Left renal pelvis (tissue), 4 donors: Measurements from ENCODE around the gene LAMA1. TPM values are rescaled to one million over a fixed set of nuclear protein-coding genes. Genes with fewer than 3 reads are reported as not detected.

Experiments used
- DNase-seq, 4 donors: peaks; one replicate each; pipeline ENCODE4 v3.0.0-alpha.2; 2013; ENCODE audit warnings: low read depth in 4 of 4, low spot score in 3 of 4
- polyA plus RNA-seq, 4 donors: library from polyadenylated mRNA; unstranded; fragments of 120-200 nt; gene quantifications; one replicate each; pipeline ENCODE4 v1.2.1, GENCODE V29; 2013; ENCODE audit not compliant: insufficient read length in 4 of 4

LAMA1 gene
- polyA plus RNA-seq, 4 donors, result 2.0 to 90.4 (median 66.3) TPM

GRCh38 chr18:7105943-7106342 lies 11.7 kb downstream of the LAMA1 start:
- DNase-seq, result no peak

DNA sequence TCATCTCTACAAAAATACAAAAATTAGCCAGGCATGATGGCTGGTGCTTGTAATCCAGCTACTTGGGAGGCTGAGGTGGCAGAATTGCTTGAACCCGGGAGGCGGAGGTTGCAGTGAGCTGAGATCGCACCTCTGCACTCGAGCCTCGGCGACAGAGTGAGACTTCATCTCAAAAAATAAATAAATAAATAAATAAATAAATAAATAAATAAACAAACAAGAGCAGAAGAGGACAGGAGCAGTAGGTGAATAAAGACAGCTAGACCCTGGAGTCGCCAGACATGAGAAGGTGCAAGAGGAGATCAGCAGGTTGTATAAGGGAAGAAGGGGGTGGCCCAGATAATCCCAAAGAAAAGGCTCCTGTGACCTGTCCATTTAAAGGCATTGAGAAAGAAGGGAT lies 12.3 kb downstream of the LAMA1 start:
- no peak for DNase-seq

- DNase-seq, result no peak
These were observed 12.9 kb downstream of the LAMA1 start for GRCh38 chr18:7104649-7105048.

DNA sequence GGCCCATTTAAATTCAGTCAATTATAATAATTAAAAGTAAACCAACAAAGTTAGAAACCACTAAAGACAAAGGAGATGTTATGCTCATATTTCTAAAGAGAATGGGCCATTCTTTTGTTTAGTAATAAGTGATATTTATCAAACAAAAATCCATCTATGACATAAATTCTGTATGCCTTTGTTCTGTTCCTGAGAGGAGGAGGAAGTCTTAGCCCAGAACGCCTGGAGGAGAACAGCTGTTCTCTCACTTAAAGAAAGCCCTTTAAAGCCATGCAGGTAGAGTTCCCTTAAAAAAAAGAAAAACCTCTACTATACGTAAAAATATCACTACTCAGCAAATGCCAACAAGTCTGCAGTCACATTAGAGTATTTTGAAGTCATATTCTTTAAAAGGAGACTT lies 15.5 kb downstream of the LAMA1 start:
- DNase-seq, result no peak

GRCh38 chr18:7096838-7097237 lies 20.8 kb downstream of the LAMA1 start:
- no peak for DNase-seq

DNA sequence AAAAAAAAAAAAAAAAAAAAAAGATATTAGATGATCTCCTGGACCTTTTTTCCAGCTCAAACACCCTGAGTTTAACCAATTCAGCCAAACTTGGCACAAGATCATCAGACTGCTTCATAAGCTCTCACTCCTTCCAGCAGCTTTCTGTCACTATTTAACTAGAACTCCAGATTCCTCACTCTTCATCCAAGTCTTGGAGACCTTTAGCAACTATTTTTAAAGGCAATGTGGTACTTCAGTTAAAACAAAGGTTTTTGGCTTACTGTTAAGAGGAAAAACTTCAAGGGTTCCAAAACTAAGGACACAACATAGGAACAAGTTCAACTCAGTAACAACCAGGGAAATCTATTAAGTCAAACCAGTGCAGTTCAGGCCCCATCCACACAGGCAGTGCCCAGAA lies 23.2 kb downstream of the LAMA1 start:
- no peak for DNase-seq

- DNase-seq, result no peak
These were observed 26.8 kb downstream of the LAMA1 start for GRCh38 chr18:7090771-7091170.

DNA sequence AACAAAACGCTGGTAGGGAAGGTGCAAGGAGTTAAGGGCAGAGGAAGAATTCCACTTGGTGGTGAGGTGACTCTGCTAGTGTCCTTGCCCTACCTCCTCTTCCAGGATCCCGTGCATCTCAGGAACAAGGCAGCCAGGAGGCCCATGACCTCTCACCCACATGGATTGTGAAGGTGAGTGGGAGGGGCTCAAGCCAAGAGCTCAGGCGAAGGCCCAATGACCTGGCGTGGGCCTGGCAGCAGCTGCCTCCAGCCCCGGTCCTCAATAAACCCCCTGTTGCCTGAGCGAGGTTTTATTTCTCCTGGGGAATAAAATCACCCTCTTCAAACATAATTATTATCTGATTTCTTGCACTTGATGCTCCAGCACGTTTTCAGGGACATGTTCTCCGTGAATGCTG lies 28.2 kb downstream of the LAMA1 start:
- no peak for DNase-seq

DNA sequence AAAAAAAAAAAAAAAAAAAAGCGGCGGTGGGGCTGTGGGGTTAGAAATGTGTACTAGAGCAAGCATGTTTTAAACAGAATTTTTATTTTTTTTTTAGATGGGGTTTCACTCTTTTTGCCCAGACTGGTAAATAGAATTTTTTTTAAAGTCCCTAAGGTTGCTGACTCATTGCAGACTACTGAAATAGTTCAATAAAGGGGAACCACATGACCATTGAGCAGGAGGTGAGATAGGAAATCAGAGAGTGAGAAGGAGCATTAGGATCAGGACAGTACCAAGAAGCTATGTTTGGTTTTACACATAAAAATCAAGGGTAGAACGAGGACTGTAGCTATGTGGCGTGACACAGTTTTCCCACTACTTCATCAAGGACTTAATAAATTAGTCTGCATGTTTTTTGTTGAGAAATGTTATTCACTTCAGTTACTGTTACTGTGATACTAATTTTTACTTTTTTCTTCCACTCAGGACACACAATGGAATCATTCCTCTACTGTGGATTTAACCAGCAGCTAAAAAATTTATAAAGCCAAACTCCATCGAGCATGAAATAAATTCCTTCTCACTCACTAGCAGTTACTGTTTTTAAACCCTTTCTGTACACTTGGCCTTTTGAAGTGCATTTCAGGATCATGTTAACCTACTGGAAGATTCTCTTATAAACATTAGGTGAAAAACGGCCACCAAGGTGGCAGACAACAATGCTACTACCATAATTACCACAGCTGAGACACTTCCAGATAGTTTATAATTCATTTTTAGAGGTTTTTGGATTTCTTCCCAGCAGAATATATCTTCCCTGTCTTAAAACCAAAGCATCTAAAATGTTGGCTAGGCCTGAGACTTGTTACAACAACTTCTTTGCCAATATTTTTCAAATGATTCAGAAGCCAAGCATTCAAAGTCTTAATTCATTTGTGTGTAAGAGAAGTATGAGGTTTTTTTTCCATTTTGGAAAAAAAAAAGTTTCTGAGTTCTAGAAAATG lies 33.2 kb downstream of the LAMA1 start:
- DNase-seq, result peak in 1 of 4 donors; percentile 26

GRCh38 chr18:7082671-7083070 lies 34.9 kb downstream of the LAMA1 start:
- DNase-seq, result no peak

- DNase-seq, result no peak
These were observed 38.4 kb downstream of the LAMA1 start for GRCh38 chr18:7079231-7079630.

GRCh38 chr18:7072593-7072992 lies 45.0 kb downstream of the LAMA1 start:
- DNase-seq, result no peak

DNA sequence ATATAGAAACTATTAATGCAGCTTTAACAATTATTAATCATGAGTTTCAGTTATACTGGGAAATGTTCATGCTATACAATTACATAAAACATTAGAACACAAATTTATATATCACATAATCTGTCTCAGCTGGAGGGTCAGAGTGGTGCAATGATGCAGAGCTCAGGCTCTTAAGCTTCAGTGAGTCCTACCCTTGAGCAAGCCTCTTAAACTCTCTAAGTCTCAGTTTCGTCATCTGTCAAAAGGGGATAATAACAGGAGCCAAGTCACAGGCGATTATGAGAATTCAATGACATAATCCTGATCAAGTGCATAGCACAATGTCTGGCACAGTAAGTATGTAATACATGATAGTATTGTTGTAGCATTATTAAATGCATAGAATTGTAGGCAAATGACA lies 46.0 kb downstream of the LAMA1 start:
- no peak for DNase-seq

- DNase-seq, result no peak
These were observed 47.1 kb downstream of the LAMA1 start for GRCh38 chr18:7070466-7070865.

DNA sequence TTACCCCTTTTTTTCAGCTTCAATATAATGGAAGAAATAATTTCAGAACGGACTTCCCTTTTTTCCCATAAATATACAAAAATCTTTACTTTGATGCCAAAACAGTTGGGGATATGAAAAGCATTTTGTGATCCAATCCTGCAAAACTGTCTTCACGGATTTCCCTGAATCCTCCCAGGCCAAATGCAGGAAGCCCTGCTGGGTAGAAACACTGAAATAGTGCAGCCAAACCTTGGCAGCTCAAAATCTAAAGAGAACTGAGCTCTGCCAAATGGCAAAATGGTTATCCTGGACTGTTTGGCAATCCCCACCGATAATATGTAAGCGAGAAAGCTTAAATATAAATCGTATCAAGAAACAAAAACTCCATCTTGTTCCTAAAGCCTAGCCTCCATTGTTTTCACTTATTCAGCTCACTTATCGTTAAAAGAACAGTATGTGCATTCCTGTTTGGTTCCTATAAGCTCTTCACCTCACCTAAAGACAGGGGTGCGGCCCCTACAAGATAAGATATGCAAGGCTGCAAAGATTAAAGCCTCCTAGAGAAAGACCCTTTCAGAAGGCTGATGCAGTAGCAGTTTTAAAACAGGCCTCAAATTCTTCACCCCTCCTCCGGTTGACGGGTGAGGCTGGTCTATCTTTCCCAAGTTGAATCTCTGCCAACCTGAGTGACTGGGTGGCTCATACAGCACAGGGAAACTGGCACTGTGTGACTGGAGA lies 48.6 kb downstream of the LAMA1 start:
- no peak for DNase-seq

DNA sequence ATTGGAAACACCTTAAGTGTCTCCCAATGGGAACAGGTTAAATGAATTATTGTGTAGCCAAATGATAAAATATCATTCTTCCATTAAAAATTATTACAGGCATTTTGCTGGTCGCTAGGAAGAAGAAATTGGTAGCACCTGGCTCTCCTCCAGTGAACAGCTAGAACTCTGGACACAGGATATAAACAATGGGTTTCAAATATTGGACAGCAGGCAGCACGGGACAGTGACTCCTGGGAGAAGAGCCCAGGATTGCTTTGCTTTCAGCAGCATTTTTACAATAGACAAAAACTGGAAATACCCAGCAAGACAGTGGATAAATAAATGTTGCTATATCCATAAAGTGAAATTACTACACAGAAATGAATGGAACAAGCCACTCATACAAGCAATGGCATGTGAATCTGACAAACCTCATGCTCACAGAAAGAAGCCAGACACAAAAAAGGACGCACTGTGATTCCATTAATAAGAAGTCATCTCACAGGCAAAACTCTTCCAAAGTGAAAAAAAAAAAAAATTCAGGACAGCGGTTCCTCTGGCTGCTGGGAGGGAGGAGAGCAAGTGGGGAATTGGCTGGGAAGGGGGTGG lies 50.5 kb downstream of the LAMA1 start:
- no peak for DNase-seq

DNA sequence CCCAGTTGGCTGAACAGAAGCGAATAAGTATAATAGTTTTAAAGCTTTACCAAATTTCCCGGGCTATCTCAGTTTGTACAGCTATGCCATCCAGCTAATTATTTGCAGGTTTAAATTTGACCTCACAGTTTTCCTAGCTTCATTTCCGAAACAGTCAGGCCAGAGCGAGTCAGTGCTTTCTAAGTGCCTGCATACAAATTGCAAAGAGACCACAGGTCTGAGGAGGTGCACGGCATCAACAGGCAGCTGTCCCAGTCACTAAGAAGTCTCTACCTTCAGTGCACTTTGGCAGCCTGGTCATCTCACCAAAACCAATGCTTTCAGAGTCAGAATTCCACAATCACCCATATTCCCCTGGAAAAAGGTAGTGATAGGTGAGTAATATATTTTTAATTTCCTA lies 51.9 kb downstream of the LAMA1 start:
- no peak for DNase-seq

- no peak for DNase-seq
These were observed 53.3 kb downstream of the LAMA1 start for GRCh38 chr18:7064346-7064745.

DNA sequence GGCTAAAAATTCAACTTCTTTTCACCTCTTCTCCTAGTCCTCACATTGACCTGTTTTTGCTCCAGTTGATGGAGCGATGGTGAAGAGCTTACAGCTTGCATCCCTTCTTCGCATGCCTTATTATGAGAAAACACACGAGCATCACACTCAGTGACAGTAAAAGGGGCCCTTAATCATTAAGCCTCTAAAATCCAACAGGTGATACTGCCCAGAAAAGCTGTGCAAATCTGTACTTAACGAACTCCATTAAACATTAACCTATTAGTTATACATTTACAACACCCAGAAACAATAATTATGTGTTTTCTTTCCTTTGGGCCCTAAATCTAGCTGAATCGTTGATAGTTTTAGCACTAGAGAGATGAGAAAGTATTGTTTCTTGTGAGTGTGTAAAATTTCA lies 54.8 kb downstream of the LAMA1 start:
- no peak for DNase-seq

GRCh38 chr18:7062236-7062635 lies 55.4 kb downstream of the LAMA1 start:
- no peak for DNase-seq

DNA sequence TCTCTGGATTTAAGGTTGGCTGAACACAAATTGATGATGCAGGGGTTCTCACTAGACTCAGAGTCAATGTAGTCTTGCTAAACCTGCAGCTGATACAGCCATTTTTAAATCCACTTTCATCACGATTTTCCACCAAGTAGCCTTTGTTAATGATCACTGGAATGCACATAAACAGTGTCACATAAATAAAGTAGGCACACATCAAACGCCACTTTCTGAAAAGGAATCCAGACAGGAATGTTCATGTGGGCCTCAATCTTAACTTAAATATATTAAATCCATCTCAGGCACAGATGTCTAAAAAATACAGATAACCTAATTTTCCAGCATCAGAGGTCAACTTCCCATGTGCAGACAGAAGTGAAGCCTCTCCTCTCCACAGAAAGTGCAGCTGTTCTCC lies 58.3 kb downstream of the LAMA1 start:
- DNase-seq, result no peak

GRCh38 chr18:7056026-7056425 lies 61.6 kb downstream of the LAMA1 start:
- no peak for DNase-seq
